Natural killer cell (primary cell): ENCODE measurements around the gene METTL1. TPM values are rescaled to one million over a fixed set of nuclear protein-coding genes. Genes with fewer than 3 reads are reported as not detected.
A peak's percentile ranks its signal among the peaks of the same experiment; 100 is the strongest.

Source experiments
- ATAC-seq, 3 donors: fragments of 150-1000 bp in 2 of 3; fragments of 200-7000 bp in 1 of 3; cut with Tn5 transposase; 1 replicate in 1 of 3; 2 replicates in 2 of 3; pipeline ENCODE4 v1.10.0; 2021; ENCODE audit warnings: mild to moderate bottlenecking in 2 of 3, moderate library complexity in 2 of 3
- DNase-seq, 2 donors: peaks; one replicate each; pipeline versions ENCODE4 v3.0.0 to v3.0.0-alpha.2; 2013 to 2021; ENCODE audit warnings: mixed read lengths in 1 of 2
- H3K27ac ChIP-seq: one replicate; pipeline ENCODE4 v1.5.1; 2013; ENCODE audit warnings: mild to moderate bottlenecking, low read length
- H3K27me3 ChIP-seq: one replicate; pipeline ENCODE4 v1.6.1; 2013; ENCODE audit warnings: low read length; ENCODE audit not compliant: control insufficient read depth, insufficient read depth
- H3K36me3 ChIP-seq: one replicate; pipeline ENCODE4 v1.6.1; 2013; ENCODE audit warnings: low read length; ENCODE audit not compliant: control insufficient read depth, insufficient read depth
- H3K4me1 ChIP-seq: one replicate; pipeline ENCODE4 v1.6.1; 2013; ENCODE audit warnings: low read length; ENCODE audit not compliant: control insufficient read depth, insufficient read depth
- H3K4me3 ChIP-seq: one replicate; pipeline ENCODE4 v1.5.1; 2013; ENCODE audit warnings: low read length
- H3K9me3 ChIP-seq: one replicate; pipeline ENCODE4 v1.6.1; 2013; ENCODE audit warnings: low read length; ENCODE audit not compliant: control insufficient read depth, insufficient read depth
- H3K27ac Mint-ChIP-seq, 2 donors: one replicate each; pipeline ENCODE4 v1.8.0; 2022; ENCODE audit warnings: mild to moderate bottlenecking in 2 of 2, mixed read lengths in 2 of 2, moderate library complexity in 1 of 2
- H3K27me3 Mint-ChIP-seq, 2 donors: one replicate each; pipeline ENCODE4 v1.8.0; 2022; ENCODE audit warnings: low read depth in 2 of 2, mixed read lengths in 2 of 2
- H3K36me3 Mint-ChIP-seq: one replicate; pipeline ENCODE4 v1.8.0; 2022; ENCODE audit warnings: mixed read lengths
- H3K4me1 Mint-ChIP-seq, 2 donors: one replicate each; pipeline ENCODE4 v1.8.0; 2022; ENCODE audit warnings: mixed read lengths in 2 of 2
- H3K4me3 Mint-ChIP-seq: one replicate; pipeline ENCODE4 v1.8.0; 2022; ENCODE audit warnings: mild to moderate bottlenecking, moderate library complexity, mixed read lengths
- H3K9me3 Mint-ChIP-seq, 2 donors: one replicate each; pipeline ENCODE4 v1.8.0; 2022; ENCODE audit warnings: mixed read lengths in 2 of 2
- WGBS: methylation state at CpG from one replicate; pipeline ENCODE4 v1.1.7; 2013; ENCODE audit warnings: missing lambda C conversion rate; ENCODE audit not compliant: insufficient coverage; 5-methylcytosine and 5-hydroxymethylcytosine counted together
- intact Hi-C: fragments of 100-400 bp; cut with micrococcal nuclease; formaldehyde crosslinking; loops from one replicate; pipeline ENCODE4 v1.14.2; 2022
- total RNA-seq, 4 donors: library from RNA; stranded (reverse); fragments of 120-200 nt in 1 of 4; gene quantifications; one replicate each; pipeline versions ENCODE4 v1.2.3 to v1.2.4, GENCODE V29; 2013 to 2022
- TF ChIP-seq, protein P1 (sequence below): fragments of 200-600 bp; IDR thresholded peaks from one replicate; pipeline ENCODE4 v1.8.0; 2022; ENCODE audit warnings: antibody characterized with exemption

METTL1 gene
- total RNA-seq, 3 donors from 2014 or later (not counting 1 experiment from before 2014, with no cell fraction given) = 8.0 to 12.5 (median 8.8) TPM

DNA sequence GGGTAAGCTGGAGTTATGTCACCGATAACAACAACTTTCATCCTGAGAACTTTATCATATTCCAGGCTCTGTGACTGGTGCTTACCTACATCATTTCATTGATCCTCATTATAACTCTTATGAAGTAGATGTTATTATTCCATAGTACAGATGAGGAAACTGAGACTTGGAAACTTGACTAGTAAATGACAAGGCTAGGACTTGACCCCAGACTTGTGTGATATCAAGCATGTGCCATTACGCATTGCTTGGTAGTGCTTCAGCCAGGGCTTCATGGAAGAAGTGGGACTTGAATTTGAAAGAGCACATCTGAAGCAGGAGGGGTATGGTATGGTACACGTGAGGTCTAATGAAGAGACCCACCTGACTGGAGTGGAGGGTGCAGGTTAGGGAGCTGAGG is 34.8 kb upstream of the METTL1 start:
- Histone ChIP-seq H3K27me3 (no peaks in the 10 kb centered on the region), H3K4me1 (no peaks in the 10 kb centered on the region), H3K27ac (no peak overlapping the region), H3K4me3 (no peak overlapping the region), H3K36me3 (peaks cover 20% of the 10 kb centered on the region), H3K9me3 (no peaks in the 10 kb centered on the region)
- H3K27me3 Mint-ChIP-seq = no peaks in the 10 kb centered on the region
- no peak for ATAC-seq
- TF ChIP-seq, protein P1, sequence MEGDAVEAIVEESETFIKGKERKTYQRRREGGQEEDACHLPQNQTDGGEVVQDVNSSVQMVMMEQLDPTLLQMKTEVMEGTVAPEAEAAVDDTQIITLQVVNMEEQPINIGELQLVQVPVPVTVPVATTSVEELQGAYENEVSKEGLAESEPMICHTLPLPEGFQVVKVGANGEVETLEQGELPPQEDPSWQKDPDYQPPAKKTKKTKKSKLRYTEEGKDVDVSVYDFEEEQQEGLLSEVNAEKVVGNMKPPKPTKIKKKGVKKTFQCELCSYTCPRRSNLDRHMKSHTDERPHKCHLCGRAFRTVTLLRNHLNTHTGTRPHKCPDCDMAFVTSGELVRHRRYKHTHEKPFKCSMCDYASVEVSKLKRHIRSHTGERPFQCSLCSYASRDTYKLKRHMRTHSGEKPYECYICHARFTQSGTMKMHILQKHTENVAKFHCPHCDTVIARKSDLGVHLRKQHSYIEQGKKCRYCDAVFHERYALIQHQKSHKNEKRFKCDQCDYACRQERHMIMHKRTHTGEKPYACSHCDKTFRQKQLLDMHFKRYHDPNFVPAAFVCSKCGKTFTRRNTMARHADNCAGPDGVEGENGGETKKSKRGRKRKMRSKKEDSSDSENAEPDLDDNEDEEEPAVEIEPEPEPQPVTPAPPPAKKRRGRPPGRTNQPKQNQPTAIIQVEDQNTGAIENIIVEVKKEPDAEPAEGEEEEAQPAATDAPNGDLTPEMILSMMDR = no peak
- intact Hi-C loops = no loop called here
- no peak overlapping the region for H3K27ac Mint-ChIP-seq
- no peak overlapping the region for H3K4me3 Mint-ChIP-seq
- no peaks in the 10 kb centered on the region for H3K9me3 Mint-ChIP-seq
- no peaks in the 10 kb centered on the region for H3K4me1 Mint-ChIP-seq
- H3K36me3 Mint-ChIP-seq = peaks cover 7% of the 10 kb centered on the region
- 96% methylated on average over 2 of the region's 3 CpGs for WGBS
- no peak for DNase-seq

DNA sequence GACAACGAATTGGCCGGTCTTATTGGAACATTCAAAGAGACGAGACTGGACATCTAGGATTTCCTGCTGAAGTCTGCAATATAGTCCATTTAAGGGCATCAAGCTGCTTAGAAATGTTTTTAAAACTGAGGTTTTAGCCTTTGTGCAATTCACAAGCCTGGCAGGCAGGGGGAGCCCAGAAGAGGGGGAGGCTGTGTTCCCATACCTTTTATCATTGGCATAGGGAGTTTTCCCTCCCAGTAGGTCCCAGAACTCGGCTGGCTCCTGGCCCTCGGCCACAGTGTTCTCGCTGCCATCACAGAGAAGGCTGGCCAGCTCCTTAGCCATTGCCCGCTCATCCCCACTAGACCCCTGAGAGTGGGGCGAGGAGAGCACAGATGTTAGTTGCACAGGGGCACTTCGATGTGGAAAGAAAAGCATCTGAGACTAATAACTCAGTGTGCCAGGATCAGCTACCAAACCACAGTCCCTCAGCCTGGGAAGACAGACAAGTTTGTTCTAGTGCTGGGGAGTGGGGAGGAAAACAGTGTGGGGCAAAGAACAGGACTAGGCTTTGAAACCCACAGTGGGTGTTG is 31.5 kb upstream of the METTL1 start:
- Histone ChIP-seq H3K4me1 (no peaks in the 10 kb centered on the region), H3K36me3 (peaks cover 29% of the 10 kb centered on the region), H3K4me3 (no peak overlapping the region), H3K27ac (no peak overlapping the region), H3K27me3 (no peaks in the 10 kb centered on the region), H3K9me3 (no peaks in the 10 kb centered on the region)
- TF ChIP-seq, protein P1 = peak; percentile 63
- no peaks in the 10 kb centered on the region for H3K9me3 Mint-ChIP-seq
- peaks cover 0 to 6% of the 10 kb centered on the region in 2 donors for H3K4me1 Mint-ChIP-seq
- H3K27ac Mint-ChIP-seq = no peak overlapping the region
- no peaks in the 10 kb centered on the region for H3K27me3 Mint-ChIP-seq
- ATAC-seq (no peak), DNase-seq (peak in 1 of 2 donors; percentile 57)
- intact Hi-C loops = loop anchor here (1.0 kb wide), 1 partner anchor 102 kb away; no protein-coding TSS in a partner anchor
- H3K4me3 Mint-ChIP-seq = no peak overlapping the region
- WGBS = 87% methylated on average over 9 of the region's 9 CpGs
- peaks cover 7% of the 10 kb centered on the region for H3K36me3 Mint-ChIP-seq

GRCh38 chr12:57802607-57803006 is 30.7 kb upstream of the METTL1 start:
- no peak for DNase-seq
- H3K27me3 ChIP-seq = no peaks in the 10 kb centered on the region
- Mint-ChIP-seq H3K4me3 (no peak overlapping the region), H3K4me1 (peaks cover 0 to 6% of the 10 kb centered on the region in 2 donors), H3K27ac (no peak overlapping the region), H3K27me3 (no peaks in the 10 kb centered on the region), H3K36me3 (peaks cover 7% of the 10 kb centered on the region), H3K9me3 (no peaks in the 10 kb centered on the region)
- no peaks in the 10 kb centered on the region for H3K4me1 ChIP-seq
- intact Hi-C loops = loop anchor here (1.0 kb wide), 1 partner anchor 103 kb away; no protein-coding TSS in a partner anchor
- H3K9me3 ChIP-seq = no peaks in the 10 kb centered on the region
- 100% methylated on average over 1 of the region's 1 CpG for WGBS
- H3K36me3 ChIP-seq = peaks cover 26% of the 10 kb centered on the region
- TF ChIP-seq, protein P1 = no peak
- ATAC-seq = no peak
- H3K4me3 ChIP-seq = no peak overlapping the region
- H3K27ac ChIP-seq = no peak overlapping the region

GRCh38 chr12:57800965-57801364 is 29.1 kb upstream of the METTL1 start:
- DNase-seq (no peak), ATAC-seq (no peak)
- no peak overlapping the region for H3K27ac ChIP-seq
- H3K27me3 ChIP-seq = no peaks in the 10 kb centered on the region
- intact Hi-C loops = no loop called here
- peaks cover 0 to 6% of the 10 kb centered on the region in 2 donors for H3K4me1 Mint-ChIP-seq
- H3K9me3 Mint-ChIP-seq = no peaks in the 10 kb centered on the region
- TF ChIP-seq, protein P1 = no peak
- H3K4me3 ChIP-seq = no peak overlapping the region
- no peaks in the 10 kb centered on the region for H3K4me1 ChIP-seq
- H3K36me3 ChIP-seq = peaks cover 35% of the 10 kb centered on the region
- H3K27me3 Mint-ChIP-seq = no peaks in the 10 kb centered on the region
- no peak overlapping the region for H3K27ac Mint-ChIP-seq
- 100% methylated on average over 3 of the region's 3 CpGs for WGBS
- peaks cover 10% of the 10 kb centered on the region for H3K36me3 Mint-ChIP-seq
- no peak overlapping the region for H3K4me3 Mint-ChIP-seq
- no peaks in the 10 kb centered on the region for H3K9me3 ChIP-seq
